ENCODE measurements around the gene HDAC11. TPM values are rescaled to one million over a fixed set of nuclear protein-coding genes. Genes with fewer than 3 reads are reported as not detected.
"Not testable (repeated sequence)": the region's sequence is repeated elsewhere in the genome, so short reads cannot be mapped to it uniquely, and the experiment has no call there.

Gene HDAC11, protein sequence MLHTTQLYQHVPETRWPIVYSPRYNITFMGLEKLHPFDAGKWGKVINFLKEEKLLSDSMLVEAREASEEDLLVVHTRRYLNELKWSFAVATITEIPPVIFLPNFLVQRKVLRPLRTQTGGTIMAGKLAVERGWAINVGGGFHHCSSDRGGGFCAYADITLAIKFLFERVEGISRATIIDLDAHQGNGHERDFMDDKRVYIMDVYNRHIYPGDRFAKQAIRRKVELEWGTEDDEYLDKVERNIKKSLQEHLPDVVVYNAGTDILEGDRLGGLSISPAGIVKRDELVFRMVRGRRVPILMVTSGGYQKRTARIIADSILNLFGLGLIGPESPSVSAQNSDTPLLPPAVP
- 18.2 TPM for total RNA-seq
- long read RNA-seq, transcript HDAC11-201 (10 exons, 2,960 nt) = major isoform, 26 of 62 reads
- long read RNA-seq, transcript HDAC11-213 (9 exons, 2,766 nt) = minor isoform, 11 of 62 reads
- long read RNA-seq, partial matches to known transcripts = 4 of 62 reads
- long read RNA-seq, other reads (novel, unspliced or antisense) = 21 of 62 reads

DNA sequence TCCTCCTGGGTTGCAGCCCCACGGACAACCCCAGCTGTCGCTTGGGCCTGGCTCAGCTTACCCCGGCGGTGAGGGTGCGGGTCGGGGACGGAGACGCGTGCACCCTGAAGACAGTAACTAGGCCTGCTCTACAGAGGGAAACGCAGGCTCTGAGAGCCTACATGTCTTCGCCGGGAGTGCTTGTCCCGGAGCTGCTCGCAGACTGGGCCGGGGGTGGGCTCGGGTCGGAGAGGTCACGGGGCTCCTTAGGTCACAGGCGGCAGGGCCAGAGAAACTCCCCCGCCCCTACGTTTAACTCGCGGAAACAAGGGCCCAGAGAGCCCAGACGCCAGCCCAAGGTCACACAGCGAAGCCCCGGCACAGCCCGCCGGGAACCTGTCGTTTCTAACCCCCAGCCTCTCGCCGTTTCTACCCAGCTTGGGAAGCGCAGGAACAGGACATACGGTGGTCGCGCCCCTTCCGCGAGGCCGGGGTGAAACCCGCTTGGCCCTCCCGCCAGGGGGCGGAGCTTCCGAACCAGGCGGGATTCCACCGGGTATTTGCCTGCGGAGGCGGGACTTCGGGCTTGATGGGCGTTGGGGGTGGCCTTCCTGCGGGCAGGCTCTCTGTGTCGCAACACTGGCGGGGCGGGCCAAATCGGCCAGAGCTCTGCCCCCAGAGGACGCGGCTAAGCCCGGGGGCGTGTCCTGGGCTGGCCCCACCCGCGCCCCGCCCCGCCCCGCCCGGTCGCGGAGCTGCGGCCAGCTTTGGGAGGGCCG is at the start of gene HDAC11:
HDAC11 (plus strand) TSS at position 725 of the 758 bp plus-strand sequence. CDS start 42 bp downstream, outside the sequence.
- peak within 1 kb of the TSS; percentile 81 for H3K4me3 ChIP-seq
- intact Hi-C loops (cut with DNase I) = no loop called here

DNA sequence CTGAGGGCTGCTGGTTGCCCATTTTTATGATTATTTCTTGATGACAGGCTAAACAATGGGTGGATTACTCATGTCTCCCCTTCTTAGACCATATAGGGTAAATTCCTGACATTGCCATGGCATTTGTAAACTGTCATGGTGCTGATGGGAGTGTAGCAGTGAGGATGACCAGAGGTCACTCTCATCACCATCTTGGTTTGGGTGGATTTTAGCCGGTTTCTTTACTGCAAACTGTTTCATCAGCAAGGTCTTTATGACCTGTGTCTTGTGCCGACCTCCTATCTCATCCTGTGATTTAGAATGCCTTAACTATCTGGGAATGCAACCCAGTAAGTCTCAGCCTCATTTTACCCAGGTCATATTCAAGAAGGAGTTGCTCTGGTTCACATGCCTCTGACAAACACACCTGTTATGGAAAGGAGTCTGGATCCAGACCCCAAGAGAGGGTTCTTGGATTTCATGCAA is 49.7 kb upstream of the HDAC11 start:
- H3K9me3 ChIP-seq; ATAC-seq; DNase-seq; H3K27me3 ChIP-seq (ENCODE audit: low read depth); H3K4me1 ChIP-seq; intact Hi-C loops (cut with DNase I); H3K27ac ChIP-seq; H3K36me3 ChIP-seq; H3K4me3 ChIP-seq: not testable (repeated sequence)

More for the DNA sequence above, at the start of gene HDAC11:
- H3K4me1 ChIP-seq = peaks cover 20% of the 10 kb centered on the region
- peak; percentile 99 for DNase-seq
- peaks cover 4% of the 10 kb centered on the region for H3K36me3 ChIP-seq
- no peaks in the 10 kb centered on the region for H3K9me3 ChIP-seq
- TF ChIP-seq, protein P1, sequence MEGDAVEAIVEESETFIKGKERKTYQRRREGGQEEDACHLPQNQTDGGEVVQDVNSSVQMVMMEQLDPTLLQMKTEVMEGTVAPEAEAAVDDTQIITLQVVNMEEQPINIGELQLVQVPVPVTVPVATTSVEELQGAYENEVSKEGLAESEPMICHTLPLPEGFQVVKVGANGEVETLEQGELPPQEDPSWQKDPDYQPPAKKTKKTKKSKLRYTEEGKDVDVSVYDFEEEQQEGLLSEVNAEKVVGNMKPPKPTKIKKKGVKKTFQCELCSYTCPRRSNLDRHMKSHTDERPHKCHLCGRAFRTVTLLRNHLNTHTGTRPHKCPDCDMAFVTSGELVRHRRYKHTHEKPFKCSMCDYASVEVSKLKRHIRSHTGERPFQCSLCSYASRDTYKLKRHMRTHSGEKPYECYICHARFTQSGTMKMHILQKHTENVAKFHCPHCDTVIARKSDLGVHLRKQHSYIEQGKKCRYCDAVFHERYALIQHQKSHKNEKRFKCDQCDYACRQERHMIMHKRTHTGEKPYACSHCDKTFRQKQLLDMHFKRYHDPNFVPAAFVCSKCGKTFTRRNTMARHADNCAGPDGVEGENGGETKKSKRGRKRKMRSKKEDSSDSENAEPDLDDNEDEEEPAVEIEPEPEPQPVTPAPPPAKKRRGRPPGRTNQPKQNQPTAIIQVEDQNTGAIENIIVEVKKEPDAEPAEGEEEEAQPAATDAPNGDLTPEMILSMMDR (IDR thresholded peaks at IDR 0.05) = peak; percentile 30
- H3K27me3 ChIP-seq (ENCODE audit: low read depth) = no peaks in the 10 kb centered on the region
- ATAC-seq = peak; percentile 98 to 99
- H3K27ac ChIP-seq = peak within 1 kb of the TSS; percentile 95

DNA sequence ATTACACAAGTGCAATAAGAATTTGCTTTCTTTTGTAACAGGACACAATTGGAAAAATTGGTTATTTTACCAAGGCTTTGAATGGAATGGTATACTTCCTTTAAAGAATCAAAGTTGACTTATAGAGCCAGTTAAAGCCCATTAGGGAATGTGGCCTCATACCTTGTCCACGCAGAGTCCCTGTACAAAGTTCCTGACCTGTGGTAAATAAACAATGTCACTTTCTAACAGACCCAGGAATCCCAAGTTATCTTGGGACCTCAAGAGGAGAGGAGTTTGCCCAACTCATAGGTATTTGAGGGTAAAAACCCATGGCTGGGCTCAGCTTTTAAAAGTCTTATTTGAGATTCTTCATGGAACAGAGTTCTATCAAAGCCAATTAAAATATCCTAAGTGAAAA is 48.0 kb upstream of the HDAC11 start:
- Histone ChIP-seq H3K4me3 (no peak overlapping the region), H3K9me3 (no peaks in the 10 kb centered on the region), H3K27ac (no peak overlapping the region), H3K4me1 (no peaks in the 10 kb centered on the region), H3K36me3 (no peaks in the 10 kb centered on the region), H3K27me3 (ENCODE audit: low read depth) (no peaks in the 10 kb centered on the region)
- TF ChIP-seq, protein P1 (IDR thresholded peaks at IDR 0.05) = no peak
- ATAC-seq (no peak), DNase-seq (no peak)
- intact Hi-C loops (cut with DNase I) = no loop called here

DNA sequence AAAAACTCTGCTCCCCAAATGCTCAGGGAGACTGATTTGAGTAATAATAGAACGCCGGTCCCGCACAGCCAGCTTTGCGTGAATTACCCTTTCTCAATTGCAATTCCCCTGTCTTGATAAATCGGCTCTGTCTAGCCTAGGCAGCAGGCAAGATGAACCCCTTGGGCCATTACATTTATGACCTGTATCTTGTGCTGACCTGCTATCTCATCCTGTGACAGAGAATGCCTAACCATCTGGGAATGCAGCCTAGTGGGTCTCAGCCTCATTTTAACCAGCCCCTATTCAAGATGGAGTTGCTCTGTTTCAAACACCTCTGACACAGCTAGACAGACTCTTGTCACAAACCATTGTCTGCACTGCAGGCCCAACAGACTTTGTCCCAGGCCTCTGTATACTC is 46.2 kb upstream of the HDAC11 start:
- no peak overlapping the region for H3K4me3 ChIP-seq
- H3K4me1 ChIP-seq = no peaks in the 10 kb centered on the region
- no peaks in the 10 kb centered on the region for H3K9me3 ChIP-seq
- TF ChIP-seq, protein P1 (IDR thresholded peaks at IDR 0.05) = no peak
- H3K27me3 ChIP-seq (ENCODE audit: low read depth) = no peaks in the 10 kb centered on the region
- H3K36me3 ChIP-seq = no peaks in the 10 kb centered on the region
- DNase-seq = no peak
- no peak overlapping the region for H3K27ac ChIP-seq
- no peak for ATAC-seq
- intact Hi-C loops (cut with DNase I) = no loop called here

DNA sequence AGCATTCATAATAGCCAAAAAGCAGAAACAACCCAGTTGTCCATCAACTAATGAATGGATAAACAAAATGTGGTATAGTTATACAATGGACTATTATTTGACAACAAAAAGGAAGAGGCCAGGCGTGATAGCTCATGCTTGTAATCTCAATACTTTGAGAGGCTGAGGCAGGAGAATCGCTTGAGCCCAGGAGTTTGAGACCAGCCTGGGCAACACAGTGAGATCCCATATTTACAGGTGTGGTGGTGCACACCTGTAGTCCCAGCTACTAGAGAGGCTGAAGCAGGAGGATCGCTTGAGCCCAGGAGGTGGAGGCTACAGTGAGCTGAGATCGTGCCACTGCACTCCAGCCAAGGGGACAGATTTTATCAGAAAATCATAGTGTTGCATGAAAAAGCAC is 43.9 kb upstream of the HDAC11 start:
- H3K36me3 ChIP-seq; ATAC-seq; intact Hi-C loops (cut with DNase I); H3K27me3 ChIP-seq (ENCODE audit: low read depth); H3K4me1 ChIP-seq; H3K27ac ChIP-seq; H3K4me3 ChIP-seq; H3K9me3 ChIP-seq; DNase-seq: not testable (repeated sequence)

DNA sequence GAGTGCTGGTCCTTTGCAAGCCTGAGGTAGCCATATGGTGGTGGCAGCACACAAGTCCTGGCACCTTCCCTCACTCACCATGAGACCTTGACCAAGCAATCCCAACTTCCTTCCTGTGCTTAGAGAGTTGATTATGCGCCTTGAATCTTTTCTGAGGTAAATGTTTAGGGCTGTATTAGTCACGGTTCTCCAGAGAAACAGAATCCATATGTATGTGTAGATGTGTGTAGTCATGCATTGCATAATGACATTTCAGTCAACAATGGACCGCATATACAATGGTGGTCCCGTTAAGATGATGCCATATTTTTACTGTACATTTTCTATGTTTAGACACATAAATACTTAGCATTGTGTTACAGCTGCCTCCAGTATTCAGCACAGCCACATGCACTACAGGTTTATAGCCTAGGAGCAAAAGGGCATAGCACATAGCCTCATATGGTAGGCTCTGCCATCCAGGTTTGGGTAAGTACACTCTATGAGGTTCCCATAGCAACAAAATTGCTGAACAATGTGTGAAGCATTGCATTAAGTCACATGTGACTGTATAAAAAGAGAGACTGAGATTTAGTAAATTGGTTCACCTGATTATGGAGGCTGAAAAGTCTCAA is 39.8 kb upstream of the HDAC11 start:
- no peak overlapping the region for H3K27ac ChIP-seq
- no peaks in the 10 kb centered on the region for H3K4me1 ChIP-seq
- no peaks in the 10 kb centered on the region for H3K36me3 ChIP-seq
- H3K4me3 ChIP-seq = no peak overlapping the region
- H3K9me3 ChIP-seq = no peaks in the 10 kb centered on the region
- DNase-seq (no peak), ATAC-seq (no peak)
- intact Hi-C loops (cut with DNase I) = no loop called here
- TF ChIP-seq, protein P1 (IDR thresholded peaks at IDR 0.05) = no peak
- H3K27me3 ChIP-seq (ENCODE audit: low read depth) = no peaks in the 10 kb centered on the region

DNA sequence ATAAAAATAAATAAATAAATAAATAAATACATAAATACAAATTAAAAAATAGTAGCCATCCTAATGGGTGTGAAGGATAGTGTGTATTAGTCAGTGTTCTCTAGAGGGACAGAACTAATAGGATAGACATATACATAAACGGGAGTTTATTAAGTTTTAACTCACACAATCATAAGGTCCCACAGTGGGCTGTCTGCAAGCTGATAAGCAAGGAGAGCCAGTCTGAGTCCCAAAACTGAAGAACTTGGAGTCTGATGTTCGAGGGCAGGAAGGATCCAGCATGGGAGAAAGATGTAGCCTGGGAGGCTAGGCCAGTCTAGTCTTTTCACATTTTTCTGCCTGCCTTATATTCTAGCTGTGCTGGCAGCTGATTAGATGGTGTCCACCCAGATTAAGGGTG is 37.2 kb upstream of the HDAC11 start:
- H3K27me3 ChIP-seq (ENCODE audit: low read depth); H3K27ac ChIP-seq; H3K4me1 ChIP-seq; H3K4me3 ChIP-seq; DNase-seq; intact Hi-C loops (cut with DNase I); H3K9me3 ChIP-seq; ATAC-seq; H3K36me3 ChIP-seq: not testable (repeated sequence)
